GM21367 (cell line): Measurements from ENCODE around the gene TBC1D17.

Experiments used
- ATAC-seq: cut with Tn5 transposase; IDR thresholded peaks from one replicate; pipeline ENCODE4 v1.9.1; 2021; ENCODE audit not compliant: unreplicated experiment

The TBC1D17 gene

DNA sequence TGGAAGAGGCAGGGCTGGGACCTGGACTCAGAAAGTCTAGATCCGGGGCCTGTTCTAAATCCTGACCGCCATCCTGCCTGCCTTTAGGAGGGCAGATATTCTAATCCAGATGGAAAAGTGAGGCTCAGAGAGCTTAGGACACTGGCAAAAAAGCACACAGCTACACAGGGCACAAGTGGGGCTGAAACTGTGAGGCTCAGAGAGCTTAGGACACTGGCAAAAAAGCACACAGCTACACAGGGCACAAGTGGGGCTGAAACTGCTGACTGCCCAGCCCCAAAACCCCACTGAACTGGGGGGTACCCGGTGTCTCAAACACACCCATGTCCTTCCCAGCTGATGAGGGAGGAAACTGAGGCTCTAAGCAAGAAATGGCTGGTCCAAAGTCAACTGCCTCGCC is 2.3 kb upstream of the TBC1D17 start:
- no peak for ATAC-seq

DNA sequence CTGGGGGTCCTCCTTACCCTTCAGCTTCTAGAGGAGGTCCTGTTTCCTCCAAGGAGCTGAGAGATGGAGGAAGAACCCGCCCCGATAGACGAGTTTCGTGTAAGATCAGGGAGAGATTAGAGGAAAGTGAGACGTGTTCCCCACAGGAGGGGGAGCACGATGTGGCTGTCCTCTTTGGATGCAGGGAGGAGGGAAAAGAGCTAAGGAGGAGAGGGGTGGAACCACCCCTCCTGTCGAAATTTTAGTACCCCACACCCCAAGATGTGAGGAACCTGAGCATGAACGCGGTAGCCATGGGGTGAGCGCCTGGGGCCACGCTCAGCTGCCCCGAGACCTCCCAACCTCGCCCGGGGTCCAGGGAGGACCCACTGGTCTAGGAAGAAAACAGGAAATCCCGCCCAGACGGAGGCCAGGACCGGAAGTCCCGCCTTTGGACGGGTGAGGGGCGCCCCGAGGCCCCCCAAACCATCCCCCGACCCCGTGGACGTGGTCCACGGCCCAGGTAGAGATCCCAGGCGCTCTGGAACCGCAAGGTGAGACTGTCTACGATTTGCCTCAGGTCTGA is 1.6 kb upstream of the TBC1D17 start:
- no peak for ATAC-seq

DNA sequence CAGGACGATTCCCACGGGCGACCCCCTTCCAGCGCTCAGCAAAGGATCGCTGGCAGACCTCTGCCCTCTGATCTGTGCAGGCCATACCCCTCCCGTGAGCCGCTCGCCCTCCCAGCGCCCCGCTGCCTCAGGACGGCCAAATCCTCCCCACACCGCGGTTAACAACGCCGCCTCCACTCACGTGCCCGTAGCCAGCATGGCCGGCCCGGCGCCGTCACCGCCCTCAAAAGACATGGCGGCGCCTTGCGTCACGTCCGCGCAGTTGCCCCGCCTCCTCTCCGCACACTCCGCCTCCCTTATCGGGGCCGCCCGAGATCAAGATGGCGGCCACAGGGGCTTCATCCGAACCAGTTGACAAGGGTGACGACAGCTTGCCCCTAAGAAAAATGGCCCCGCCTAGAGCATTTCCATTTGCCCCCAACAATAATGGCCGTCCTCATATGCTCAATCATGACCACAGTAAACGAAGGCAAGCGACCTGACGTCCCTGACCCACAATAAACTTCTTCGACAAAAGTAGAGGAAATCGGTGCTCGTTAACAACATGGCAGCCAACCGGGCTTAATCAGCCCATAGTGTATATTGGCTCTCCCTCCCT is 981 bp upstream of the TBC1D17 start:
- peak; percentile 36 for ATAC-seq

- ATAC-seq: peak; percentile 35
Observed at GRCh38 chr19:49877879-49878743, 609 bp downstream of the TBC1D17 start.

DNA sequence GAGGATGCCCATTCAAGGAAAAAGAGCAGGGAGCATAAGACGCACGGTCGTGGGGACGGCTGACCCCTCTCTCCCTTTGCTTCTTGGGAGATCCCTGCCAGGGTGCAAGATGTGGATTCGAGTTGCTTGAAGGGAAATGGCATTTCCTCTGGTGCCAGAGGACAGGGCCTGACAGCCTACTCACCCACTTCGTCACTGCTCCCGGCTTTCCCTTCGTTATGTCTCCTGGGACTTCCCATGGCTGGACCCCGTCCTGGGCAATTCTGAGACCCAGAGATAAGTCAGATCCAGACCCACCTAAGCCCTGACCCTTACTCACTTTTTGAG is 1.2 kb downstream of the TBC1D17 start:
- no peak for ATAC-seq

DNA sequence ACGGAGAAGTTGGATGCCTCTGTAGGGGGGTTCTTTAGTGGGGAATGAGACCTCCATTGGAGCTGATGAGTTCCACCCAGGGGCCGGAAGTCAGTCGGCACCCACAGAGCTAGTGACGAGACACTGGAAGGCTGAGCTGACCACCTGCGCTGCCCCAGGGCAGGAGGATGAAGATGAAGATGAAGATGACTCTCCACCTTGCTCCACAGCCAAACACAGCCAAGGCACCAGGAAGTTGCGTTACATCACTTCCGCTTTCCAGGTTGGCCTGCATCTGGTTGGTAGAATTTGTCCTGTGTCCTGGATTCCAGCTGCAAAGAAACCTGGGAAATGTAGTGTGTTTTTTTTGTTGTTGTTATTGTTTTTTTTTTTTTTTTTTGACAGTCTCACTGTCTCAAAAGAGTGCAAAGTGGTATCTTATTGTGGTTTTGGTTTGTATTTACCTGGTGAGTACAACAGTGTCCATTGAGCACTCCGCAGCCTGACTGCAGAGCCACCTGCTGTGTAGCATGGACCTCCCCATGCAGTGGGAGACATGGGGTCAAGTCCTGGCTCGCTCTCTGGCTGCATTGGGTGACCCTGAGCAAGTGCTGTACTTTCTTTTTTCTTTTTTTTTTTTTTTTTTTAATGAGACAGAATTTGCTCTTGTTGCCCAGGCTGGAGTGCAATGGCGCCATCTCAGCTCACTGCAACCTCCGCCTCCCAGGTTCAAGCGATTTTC is 1.9 kb downstream of the TBC1D17 start:
- ATAC-seq: no peak

DNA sequence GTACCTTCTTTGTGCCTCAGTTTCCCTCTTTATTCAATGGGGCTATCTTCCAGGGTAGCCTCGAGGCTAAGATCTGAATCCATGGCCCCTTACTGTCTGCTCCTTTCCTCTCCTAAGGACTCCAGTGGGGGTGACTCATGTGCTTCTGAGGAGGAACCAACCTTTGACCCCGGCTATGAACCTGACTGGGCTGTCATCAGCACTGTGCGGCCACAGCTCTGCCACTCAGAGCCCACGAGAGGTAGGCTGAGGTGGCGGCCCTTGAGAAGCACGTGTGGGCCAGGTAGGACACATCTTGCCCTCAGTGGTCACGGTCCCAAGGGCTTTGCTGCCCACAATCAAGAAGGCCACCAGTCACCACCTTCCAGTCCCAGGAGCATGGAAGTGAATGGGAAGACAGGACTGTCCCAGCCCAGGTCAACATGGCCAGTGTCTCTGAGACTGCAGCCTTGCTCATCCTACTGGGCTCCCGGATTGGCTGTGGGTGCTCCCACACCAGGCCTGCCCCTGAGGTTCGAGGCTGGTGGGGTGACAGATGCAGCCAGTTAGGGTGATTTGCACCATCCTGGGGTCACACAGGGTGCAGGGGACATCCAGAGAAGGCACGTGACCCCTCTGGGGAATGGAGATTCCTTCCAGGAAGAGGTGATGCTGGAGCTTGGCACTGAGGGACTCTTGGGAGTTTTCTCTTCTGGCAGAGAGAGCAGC is 2.8 kb downstream of the TBC1D17 start:
- ATAC-seq: no peak

- ATAC-seq: no peak
Observed at GRCh38 chr19:49881186-49881585, 3.7 kb downstream of the TBC1D17 start.

- ATAC-seq: no peak
Observed at GRCh38 chr19:49881672-49882394, 4.3 kb downstream of the TBC1D17 start.

- ATAC-seq: no peak
Observed at GRCh38 chr19:49882643-49883042, 5.1 kb downstream of the TBC1D17 start.

GRCh38 chr19:49883094-49883493 is 5.6 kb downstream of the TBC1D17 start:
- ATAC-seq: no peak

DNA sequence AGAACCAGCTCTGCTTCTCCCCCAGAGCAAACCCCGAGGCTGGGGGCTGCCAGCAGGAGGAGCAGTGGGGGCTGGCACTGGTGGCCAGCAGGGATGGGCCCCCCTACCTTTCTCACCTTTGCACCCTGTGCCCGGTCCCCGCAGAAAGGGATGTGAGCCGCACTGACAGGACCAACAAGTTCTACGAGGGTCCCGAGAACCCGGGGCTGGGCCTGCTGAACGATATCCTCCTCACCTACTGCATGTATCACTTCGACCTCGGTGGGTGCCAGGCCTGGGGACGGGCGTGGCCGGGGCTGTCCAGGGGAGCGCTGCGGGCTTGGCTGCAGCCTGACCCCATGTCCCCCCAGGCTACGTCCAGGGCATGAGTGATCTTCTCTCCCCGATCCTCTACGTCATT is 6.6 kb downstream of the TBC1D17 start:
- no peak for ATAC-seq

GRCh38 chr19:49884760-49885159 is 7.3 kb downstream of the TBC1D17 start:
- ATAC-seq: no peak

DNA sequence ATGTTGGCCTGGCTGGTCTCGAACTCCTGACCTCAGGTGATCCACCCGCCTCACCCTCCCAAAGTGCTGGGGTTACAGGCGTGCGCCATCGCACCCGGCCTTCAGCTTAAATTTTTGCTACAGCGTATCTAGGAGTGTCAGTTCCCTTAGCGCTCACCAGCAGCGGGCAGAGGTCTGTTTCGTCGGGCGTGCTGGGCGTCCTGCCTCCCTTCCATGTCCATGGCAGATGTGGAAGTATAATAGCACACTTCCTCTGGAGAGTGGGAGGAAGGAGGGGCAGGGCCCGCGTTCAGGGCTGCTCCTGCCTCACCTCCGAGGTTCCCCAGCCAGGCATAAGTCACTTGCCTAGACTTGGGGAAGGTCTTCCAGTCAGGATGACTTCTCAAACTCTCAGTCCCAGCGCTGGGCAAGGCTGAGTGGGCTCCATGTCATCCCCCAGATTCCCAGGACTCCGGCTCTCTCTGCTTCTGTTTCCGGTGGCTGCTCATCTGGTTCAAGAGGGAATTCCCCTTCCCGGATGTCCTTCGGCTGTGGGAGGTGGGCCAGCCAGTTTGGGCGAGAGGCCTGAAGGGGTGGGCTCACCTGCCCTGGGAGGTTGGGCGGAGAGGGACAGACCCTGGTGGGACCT is 9.6 kb downstream of the TBC1D17 start:
- ATAC-seq: no peak

DNA sequence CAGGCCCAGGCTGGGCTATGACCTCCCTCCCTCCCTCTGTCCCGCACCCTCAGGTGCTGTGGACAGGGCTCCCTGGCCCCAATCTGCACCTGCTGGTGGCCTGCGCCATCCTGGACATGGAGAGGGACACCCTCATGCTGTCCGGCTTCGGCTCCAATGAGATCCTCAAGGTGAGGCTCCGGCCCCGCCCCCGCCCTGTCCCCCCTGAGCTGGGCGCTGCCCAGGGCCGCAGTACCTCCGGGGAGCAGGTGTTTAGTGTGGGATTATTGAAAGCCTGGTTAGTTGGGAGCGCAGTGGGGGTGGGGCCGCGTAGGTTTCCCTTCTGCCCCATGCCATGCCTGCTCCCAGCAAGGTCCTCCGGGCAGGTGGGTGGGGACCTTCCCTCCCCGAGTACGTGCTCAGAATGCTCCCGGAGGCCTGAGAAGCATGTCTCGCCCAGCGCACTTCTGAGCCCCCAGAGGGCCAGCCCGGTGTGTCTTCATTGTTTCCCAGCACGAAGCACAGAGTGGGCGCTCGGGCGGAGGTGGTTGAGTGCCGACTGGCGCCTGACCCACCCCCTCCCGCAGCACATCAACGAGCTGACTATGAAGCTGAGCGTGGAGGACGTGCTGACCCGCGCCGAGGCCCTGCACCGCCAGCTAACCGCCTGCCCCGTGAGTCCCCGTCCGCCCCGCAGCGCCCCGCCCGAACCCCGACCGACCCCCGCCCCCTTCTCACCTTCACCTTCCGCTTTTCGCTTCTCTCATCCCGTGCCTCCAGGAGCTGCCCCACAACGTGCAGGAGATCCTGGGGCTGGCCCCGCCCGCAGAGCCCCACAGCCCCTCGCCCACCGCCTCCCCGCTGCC is 10.4 kb downstream of the TBC1D17 start:
- ATAC-seq: no peak

GRCh38 chr19:49888510-49888824 is 11.0 kb downstream of the TBC1D17 start:
- ATAC-seq: no peak

- no peak for ATAC-seq
Observed at GRCh38 chr19:49889038-49889686, 11.7 kb downstream of the TBC1D17 start.

- ATAC-seq: no peak
Observed at GRCh38 chr19:49889687-49890348, 12.3 kb downstream of the TBC1D17 start.
